Breast epithelium (tissue), 4 donors: ENCODE data around the gene CYP26A1. TPM values are rescaled to one million over a fixed set of nuclear protein-coding genes. Genes with fewer than 3 reads are reported as not detected.

Experiments
- DNase-seq, 2 donors: peaks; one replicate each; pipeline ENCODE4 v3.0.0-alpha.2; 2019; ENCODE audit warnings: low spot score in 2 of 2
- H3K27ac ChIP-seq, 2 donors: fragments of 200-600 bp; sonication (generic) in 1 of 2; one replicate each; pipeline ENCODE4 v1.5.1; 2016 to 2019; ENCODE audit warnings: mild to moderate bottlenecking in 1 of 2
- H3K27me3 ChIP-seq, 2 donors: fragments of 200-600 bp; sonication (generic) in 1 of 2; one replicate each; pipeline versions ENCODE4 v1.5.1 to v1.6.0; 2017 to 2019; ENCODE audit warnings: control low read depth in 1 of 2, mild to moderate bottlenecking in 1 of 2
- H3K36me3 ChIP-seq: fragments of 200-600 bp; one replicate; pipeline ENCODE4 v1.5.1; 2019
- H3K4me1 ChIP-seq, 2 donors: fragments of 200-600 bp; sonication (generic); one replicate each; pipeline ENCODE4 v1.5.1; 2016 to 2019; ENCODE audit warnings: control low read depth in 1 of 2
- H3K4me3 ChIP-seq, 3 donors: fragments of 200-600 bp; sonication (generic); 1 replicate in 2 of 3; 2 replicates in 1 of 3; pipeline ENCODE4 v1.5.1; 2016 to 2019; ENCODE audit warnings: mild to moderate bottlenecking in 3 of 3, moderate library complexity in 2 of 3
- H3K9me3 ChIP-seq, 2 donors: fragments of 200-600 bp; sonication (generic) in 1 of 2; one replicate each; pipeline ENCODE4 v1.5.1; 2016 to 2019; ENCODE audit warnings: control low read depth in 1 of 2
- POLR2A ChIP-seq: fragments of 450-650 bp; IDR thresholded peaks from one replicate; pipeline ENCODE4 v1.6.1; 2016; ENCODE audit warnings: antibody characterized with exemption, mild to moderate bottlenecking, moderate library complexity
- POLR2AphosphoS5 ChIP-seq, 3 donors: sonication (generic); formaldehyde crosslinking; IDR thresholded peaks; one replicate each; pipeline ENCODE4 v1.6.1; 2017; ENCODE audit warnings: antibody characterized with exemption in 3 of 3
- intact Hi-C: fragments of 100-400 bp; cut with DNase I; formaldehyde crosslinking; loops from one replicate; pipeline ENCODE4 v1.15.1; 2023; ENCODE audit warnings: low total_unique reads
- total RNA-seq, 3 donors: library from RNA; depleted of rRNA; stranded (reverse); fragments of >200 nt; gene quantifications; one replicate each; pipeline ENCODE4 v1.1.0, GENCODE V29; 2016
- TF ChIP-seq, protein P1 (sequence below), 3 donors: fragments of 450-650 bp; IDR thresholded peaks; one replicate each; pipeline ENCODE4 v1.5.1; 2016 to 2017; ENCODE audit warnings: antibody characterized with exemption in 3 of 3, mild to moderate bottlenecking in 3 of 3, moderate library complexity in 3 of 3

CYP26A1 gene, protein sequence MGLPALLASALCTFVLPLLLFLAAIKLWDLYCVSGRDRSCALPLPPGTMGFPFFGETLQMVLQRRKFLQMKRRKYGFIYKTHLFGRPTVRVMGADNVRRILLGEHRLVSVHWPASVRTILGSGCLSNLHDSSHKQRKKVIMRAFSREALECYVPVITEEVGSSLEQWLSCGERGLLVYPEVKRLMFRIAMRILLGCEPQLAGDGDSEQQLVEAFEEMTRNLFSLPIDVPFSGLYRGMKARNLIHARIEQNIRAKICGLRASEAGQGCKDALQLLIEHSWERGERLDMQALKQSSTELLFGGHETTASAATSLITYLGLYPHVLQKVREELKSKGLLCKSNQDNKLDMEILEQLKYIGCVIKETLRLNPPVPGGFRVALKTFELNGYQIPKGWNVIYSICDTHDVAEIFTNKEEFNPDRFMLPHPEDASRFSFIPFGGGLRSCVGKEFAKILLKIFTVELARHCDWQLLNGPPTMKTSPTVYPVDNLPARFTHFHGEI
- total RNA-seq: 1 to 10 TPM in 1 of 3 donors, under 1 TPM in 1, not detected in 1; 0.33 to 2.3 TPM

DNA sequence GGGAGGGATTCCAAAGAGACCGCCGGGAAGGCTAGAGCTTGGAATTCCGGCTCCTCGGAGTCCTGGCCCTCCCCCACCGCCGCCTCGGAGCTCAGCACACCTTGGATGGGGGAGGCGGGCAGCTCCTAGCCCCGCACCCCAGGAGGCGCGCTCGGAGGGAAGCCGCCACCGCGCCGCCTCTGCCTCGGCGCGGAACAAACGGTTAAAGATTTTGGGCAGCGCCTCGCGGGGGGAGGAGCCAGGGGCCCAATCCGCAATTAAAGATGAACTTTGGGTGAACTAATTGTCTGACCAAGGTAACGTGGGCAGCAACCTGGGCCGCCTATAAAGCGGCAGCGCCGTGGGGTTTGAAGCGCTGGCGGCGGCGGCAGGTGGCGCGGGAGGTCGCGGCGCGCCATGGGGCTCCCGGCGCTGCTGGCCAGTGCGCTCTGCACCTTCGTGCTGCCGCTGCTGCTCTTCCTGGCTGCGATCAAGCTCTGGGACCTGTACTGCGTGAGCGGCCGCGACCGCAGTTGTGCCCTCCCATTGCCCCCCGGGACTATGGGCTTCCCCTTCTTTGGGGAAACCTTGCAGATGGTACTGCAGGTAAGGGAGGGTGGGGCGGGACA lies at the start of gene CYP26A1:
Gene CYP26A1 (plus strand): TSS at position 355 of the 608 bp plus-strand sequence. CDS start 42 bp downstream, at position 397.
- peak within 1 kb of the TSS; percentile 6 to 65 (median 54) for H3K4me3 ChIP-seq
- no peaks in the 10 kb centered on the region for H3K36me3 ChIP-seq
- peaks cover 0 to 57% of the 10 kb centered on the region in 2 donors for H3K27me3 ChIP-seq
- H3K27ac ChIP-seq: no peak within 1 kb of the TSS
- TF ChIP-seq POLR2AphosphoS5 (IDR thresholded peaks at IDR 0.05) (no peak), POLR2A (no peak)
- TF ChIP-seq, protein P1, sequence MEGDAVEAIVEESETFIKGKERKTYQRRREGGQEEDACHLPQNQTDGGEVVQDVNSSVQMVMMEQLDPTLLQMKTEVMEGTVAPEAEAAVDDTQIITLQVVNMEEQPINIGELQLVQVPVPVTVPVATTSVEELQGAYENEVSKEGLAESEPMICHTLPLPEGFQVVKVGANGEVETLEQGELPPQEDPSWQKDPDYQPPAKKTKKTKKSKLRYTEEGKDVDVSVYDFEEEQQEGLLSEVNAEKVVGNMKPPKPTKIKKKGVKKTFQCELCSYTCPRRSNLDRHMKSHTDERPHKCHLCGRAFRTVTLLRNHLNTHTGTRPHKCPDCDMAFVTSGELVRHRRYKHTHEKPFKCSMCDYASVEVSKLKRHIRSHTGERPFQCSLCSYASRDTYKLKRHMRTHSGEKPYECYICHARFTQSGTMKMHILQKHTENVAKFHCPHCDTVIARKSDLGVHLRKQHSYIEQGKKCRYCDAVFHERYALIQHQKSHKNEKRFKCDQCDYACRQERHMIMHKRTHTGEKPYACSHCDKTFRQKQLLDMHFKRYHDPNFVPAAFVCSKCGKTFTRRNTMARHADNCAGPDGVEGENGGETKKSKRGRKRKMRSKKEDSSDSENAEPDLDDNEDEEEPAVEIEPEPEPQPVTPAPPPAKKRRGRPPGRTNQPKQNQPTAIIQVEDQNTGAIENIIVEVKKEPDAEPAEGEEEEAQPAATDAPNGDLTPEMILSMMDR (IDR thresholded peaks at IDR 0.05): no peak
- H3K4me1 ChIP-seq: peaks cover 6 to 12% of the 10 kb centered on the region in 2 donors
- no peaks in the 10 kb centered on the region for H3K9me3 ChIP-seq
- intact Hi-C loops: no loop called here
- DNase-seq: peak in 1 of 2 donors; percentile 16

DNA sequence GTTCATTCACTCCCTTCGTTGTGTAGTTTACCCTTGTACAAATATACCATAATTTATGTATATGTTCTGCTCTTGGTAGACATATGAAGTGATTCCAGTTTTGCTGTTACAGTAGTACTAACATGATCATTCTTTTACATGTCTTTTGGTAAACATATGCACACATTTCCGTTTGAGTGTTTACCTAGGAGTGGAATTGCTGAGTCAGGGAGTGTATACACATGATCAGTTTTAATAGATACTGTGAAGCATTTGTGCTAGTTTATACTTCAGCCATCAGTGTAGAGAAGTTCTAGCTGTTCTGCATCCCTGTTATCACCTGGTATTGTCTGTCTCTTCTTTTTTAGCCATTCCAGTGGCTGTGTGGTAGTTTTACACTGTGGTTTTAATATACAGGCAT lies 47.6 kb upstream of the CYP26A1 start:
- DNase-seq: no peak
- Histone ChIP-seq H3K9me3 (no peaks in the 10 kb centered on the region), H3K27me3 (no peaks in the 10 kb centered on the region), H3K27ac (no peak overlapping the region), H3K36me3 (no peaks in the 10 kb centered on the region), H3K4me1 (no peaks in the 10 kb centered on the region), H3K4me3 (no peak overlapping the region)
- TF ChIP-seq, protein P1 (IDR thresholded peaks at IDR 0.05): no peak
- TF ChIP-seq POLR2A (no peak), POLR2AphosphoS5 (IDR thresholded peaks at IDR 0.05) (no peak)
- intact Hi-C loops: no loop called here

DNA sequence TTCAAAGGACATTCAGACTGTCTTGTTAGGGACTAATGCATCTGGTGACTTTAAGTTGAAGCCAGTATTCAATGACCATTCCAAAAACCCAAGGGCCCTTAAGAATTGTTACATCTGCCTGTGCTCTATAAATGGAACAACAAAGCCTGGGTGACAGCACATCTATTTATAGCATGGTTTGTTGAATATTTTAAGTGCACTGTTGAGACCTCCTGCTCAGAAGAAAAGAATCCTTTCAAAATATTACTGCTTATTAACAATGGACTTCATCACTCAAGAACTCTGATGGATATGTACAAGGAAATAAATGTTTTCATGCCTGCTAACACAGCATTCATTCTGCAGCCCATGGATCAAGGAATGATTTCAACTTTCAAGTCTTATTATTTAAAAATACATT lies 46.2 kb upstream of the CYP26A1 start:
- Histone ChIP-seq H3K36me3 (no peaks in the 10 kb centered on the region), H3K4me3 (no peak overlapping the region), H3K27ac (no peak overlapping the region), H3K9me3 (no peaks in the 10 kb centered on the region), H3K27me3 (no peaks in the 10 kb centered on the region), H3K4me1 (no peaks in the 10 kb centered on the region)
- DNase-seq: no peak
- TF ChIP-seq POLR2AphosphoS5 (IDR thresholded peaks at IDR 0.05): no peak
- TF ChIP-seq, protein P1 (IDR thresholded peaks at IDR 0.05): no peak
- TF ChIP-seq POLR2A: no peak
- intact Hi-C loops: no loop called here

DNA sequence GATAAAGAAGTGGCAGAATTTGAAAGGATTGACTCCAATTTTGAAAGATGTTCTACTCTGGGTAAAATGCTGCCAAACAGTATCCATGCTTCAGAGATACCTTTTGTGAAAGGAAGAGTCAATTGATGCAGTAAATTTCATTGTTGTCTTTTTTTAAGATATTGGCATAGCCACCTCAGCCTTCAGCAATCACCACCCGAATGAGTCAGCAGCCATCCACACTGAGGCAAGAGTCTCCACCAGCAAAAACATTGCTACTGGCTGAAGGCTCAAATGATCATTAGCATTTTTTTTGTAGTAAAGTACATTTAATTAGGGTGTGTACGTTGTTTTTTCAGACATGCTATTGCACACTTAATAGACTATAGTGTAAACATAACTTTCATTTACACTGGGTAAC lies 44.8 kb upstream of the CYP26A1 start:
- H3K4me3 ChIP-seq: no peak overlapping the region
- intact Hi-C loops: no loop called here
- H3K4me1 ChIP-seq: no peaks in the 10 kb centered on the region
- no peak overlapping the region for H3K27ac ChIP-seq
- DNase-seq: no peak
- TF ChIP-seq POLR2A (no peak), POLR2AphosphoS5 (IDR thresholded peaks at IDR 0.05) (no peak)
- TF ChIP-seq, protein P1 (IDR thresholded peaks at IDR 0.05): no peak
- no peaks in the 10 kb centered on the region for H3K27me3 ChIP-seq
- H3K36me3 ChIP-seq: no peaks in the 10 kb centered on the region
- H3K9me3 ChIP-seq: no peaks in the 10 kb centered on the region

DNA sequence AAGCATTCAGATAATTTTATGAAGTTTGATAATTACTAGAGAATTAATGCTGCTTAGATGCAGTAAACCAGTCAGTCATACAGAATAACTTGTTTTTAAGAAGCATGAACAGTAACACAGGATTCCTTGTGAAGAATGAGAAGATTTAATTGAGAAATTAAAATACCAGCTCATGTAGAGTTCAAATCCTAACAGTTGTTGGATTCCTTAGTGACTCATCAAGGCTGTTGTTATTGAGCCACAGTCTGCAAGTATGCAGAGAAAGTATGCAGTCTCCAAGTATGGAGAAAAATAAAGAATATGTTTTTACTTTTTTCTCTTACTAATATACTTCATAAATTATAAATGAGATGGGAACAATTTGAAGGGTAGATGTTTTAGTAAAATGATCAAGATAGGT lies 43.3 kb upstream of the CYP26A1 start:
- intact Hi-C loops: no loop called here

More for the DNA sequence above, 43.3 kb upstream of the CYP26A1 start:
- Histone ChIP-seq H3K27me3 (no peaks in the 10 kb centered on the region), H3K4me3 (no peak overlapping the region), H3K9me3 (no peaks in the 10 kb centered on the region), H3K4me1 (no peaks in the 10 kb centered on the region), H3K36me3 (no peaks in the 10 kb centered on the region), H3K27ac (peak overlapping the region; percentile 56 to 64)
- no peak for DNase-seq
- TF ChIP-seq POLR2A (no peak), POLR2AphosphoS5 (IDR thresholded peaks at IDR 0.05) (no peak)
- TF ChIP-seq, protein P1 (IDR thresholded peaks at IDR 0.05): no peak
